Keratinocyte (primary cell): Measurements from ENCODE around the gene ZNHIT3.

Experiments
- EZH2 ChIP-seq: IDR thresholded peaks from one replicate; pipeline ENCODE4 v1.6.1; 2012; ENCODE audit warnings: inconsistent platforms, mild to moderate bottlenecking, low read length, moderate library complexity
- TF ChIP-seq, protein P1 (sequence below), 3 experiments: IDR thresholded peaks in 1 of 3; conservative IDR thresholded peaks in 1 of 3; optimal IDR thresholded peaks in 1 of 3; 2 replicates in 2 of 3; 3 replicates in 1 of 3; pipeline versions ENCODE3 to v1.5.1; 2011; ENCODE audit warnings: low read length in 3 of 3, mild to moderate bottlenecking in 3 of 3, moderate library complexity in 2 of 3, control low read depth in 1 of 3, inconsistent platforms in 1 of 3; ENCODE audit not compliant: insufficient read depth in 2 of 3; ENCODE audit errors: extremely low read depth in 1 of 3

GRCh38 chr17:36474571-36474970 is 11.9 kb upstream of the ZNHIT3 start:
- TF ChIP-seq, protein P1, sequence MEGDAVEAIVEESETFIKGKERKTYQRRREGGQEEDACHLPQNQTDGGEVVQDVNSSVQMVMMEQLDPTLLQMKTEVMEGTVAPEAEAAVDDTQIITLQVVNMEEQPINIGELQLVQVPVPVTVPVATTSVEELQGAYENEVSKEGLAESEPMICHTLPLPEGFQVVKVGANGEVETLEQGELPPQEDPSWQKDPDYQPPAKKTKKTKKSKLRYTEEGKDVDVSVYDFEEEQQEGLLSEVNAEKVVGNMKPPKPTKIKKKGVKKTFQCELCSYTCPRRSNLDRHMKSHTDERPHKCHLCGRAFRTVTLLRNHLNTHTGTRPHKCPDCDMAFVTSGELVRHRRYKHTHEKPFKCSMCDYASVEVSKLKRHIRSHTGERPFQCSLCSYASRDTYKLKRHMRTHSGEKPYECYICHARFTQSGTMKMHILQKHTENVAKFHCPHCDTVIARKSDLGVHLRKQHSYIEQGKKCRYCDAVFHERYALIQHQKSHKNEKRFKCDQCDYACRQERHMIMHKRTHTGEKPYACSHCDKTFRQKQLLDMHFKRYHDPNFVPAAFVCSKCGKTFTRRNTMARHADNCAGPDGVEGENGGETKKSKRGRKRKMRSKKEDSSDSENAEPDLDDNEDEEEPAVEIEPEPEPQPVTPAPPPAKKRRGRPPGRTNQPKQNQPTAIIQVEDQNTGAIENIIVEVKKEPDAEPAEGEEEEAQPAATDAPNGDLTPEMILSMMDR (optimal IDR thresholded peaks at IDR 0.05 in 1 of 3, IDR thresholded peaks at IDR 0.05 in 1 of 3, conservative IDR thresholded peaks at IDR 0.05 in 1 of 3; ENCODE audit: extremely low read depth in 1 of 3, insufficient read depth in 2 of 3, low read length in 3 of 3): no peak
- TF ChIP-seq EZH2: no peak
